Measurements from ENCODE around the gene COL23A1. TPM values are rescaled to one million over a fixed set of nuclear protein-coding genes. Genes with fewer than 3 reads are reported as not detected.

Gene COL23A1
- total RNA-seq, 1 experiment from 2014 or later: 15.0 TPM

DNA sequence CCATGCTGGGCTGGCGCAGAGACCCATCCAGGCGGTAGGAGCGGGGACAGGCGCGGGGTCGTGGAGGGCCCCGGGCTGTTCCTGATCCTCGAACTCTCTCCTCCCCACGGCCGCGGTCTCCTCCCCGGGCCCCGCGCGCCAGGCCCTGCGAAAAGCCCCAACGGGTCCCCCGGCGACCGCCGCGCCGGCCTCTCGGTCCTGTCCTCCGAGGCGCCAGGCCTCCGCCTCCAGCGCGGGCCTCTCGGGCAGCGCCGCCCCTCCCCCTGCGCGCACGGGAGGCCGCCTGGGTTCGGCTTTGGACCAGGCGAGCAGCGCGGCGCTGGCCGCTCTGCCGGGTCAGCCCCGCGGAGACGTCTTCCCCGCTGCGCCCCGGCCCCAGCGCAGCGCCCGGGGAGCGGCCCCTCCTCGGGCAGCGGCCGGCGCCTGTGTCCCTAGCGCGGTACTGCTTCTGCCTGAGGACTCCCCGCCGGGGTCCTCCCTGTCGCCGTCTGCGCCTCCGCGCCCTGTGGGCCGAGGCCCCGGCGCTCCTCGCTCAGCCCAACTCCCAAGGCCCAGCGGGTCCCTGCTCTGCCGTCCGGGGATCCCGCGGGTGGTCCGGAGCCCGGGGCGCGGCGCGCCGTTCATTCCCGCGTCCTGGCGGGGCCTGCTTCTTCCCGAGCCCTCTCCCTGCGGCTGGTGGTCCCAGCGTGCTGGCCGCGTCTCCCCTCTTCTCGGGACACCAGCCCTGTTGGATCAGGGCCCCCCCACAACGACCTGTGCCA, 13.4 kb downstream of the COL23A1 start:
- Mint-ChIP-seq H3K27ac (no peak overlapping the region), H3K4me3 (peak overlapping the region; percentile 87), H3K27me3 (ENCODE audit: low read depth) (peaks cover 21% of the 10 kb centered on the region), H3K4me1 (peaks cover 17% of the 10 kb centered on the region), H3K9me3 (peaks cover 14% of the 10 kb centered on the region), H3K36me3 (peaks cover 17% of the 10 kb centered on the region)
- TF ChIP-seq KAT7 (CRISPR knock-in tag; IDR thresholded peaks at IDR 0.05; ENCODE audit: borderline replicate concordance) (peak; percentile 74; the same call in 1 of the 2 replicates), TEAD4 (CRISPR knock-in tag; IDR thresholded peaks at IDR 0.05) (no peak), EMX1 (CRISPR knock-in tag; IDR thresholded peaks at IDR 0.05) (no peak), ZNF512 (CRISPR knock-in tag; IDR thresholded peaks at IDR 0.05; ENCODE audit: borderline replicate concordance) (no peak), CBFB (CRISPR knock-in tag; IDR thresholded peaks at IDR 0.05; ENCODE audit: low read depth) (0 out of 2 replicates have a peak, but pooled peaks have one; percentile 14), TEAD1 (CRISPR knock-in tag; IDR thresholded peaks at IDR 0.05) (0 out of 2 replicates have a peak, but pooled peaks have one; percentile 18), FOXP1 (CRISPR knock-in tag; IDR thresholded peaks at IDR 0.05; ENCODE audit: borderline replicate concordance) (no peak; the same call in 1 of the 2 replicates), HMGXB4 (CRISPR knock-in tag; IDR thresholded peaks at IDR 0.05) (peak; percentile 28; the same call in 1 of the 2 replicates), ARID4B (CRISPR knock-in tag; IDR thresholded peaks at IDR 0.05; ENCODE audit: borderline replicate concordance) (0 out of 2 replicates have a peak, but pooled peaks have one; percentile 40), ZNF423 (CRISPR knock-in tag; IDR thresholded peaks at IDR 0.05) (peak; percentile 90), NR2C2 (CRISPR knock-in tag; IDR thresholded peaks at IDR 0.05) (no peak), ZBTB43 (CRISPR knock-in tag; IDR thresholded peaks at IDR 0.05) (no peak), MYBL2 (CRISPR knock-in tag; IDR thresholded peaks at IDR 0.05) (0 out of 2 replicates have a peak, but pooled peaks have one; percentile 23), HMGA2 (CRISPR knock-in tag; IDR thresholded peaks at IDR 0.05) (no peak)
- TF ChIP-seq, protein P1, sequence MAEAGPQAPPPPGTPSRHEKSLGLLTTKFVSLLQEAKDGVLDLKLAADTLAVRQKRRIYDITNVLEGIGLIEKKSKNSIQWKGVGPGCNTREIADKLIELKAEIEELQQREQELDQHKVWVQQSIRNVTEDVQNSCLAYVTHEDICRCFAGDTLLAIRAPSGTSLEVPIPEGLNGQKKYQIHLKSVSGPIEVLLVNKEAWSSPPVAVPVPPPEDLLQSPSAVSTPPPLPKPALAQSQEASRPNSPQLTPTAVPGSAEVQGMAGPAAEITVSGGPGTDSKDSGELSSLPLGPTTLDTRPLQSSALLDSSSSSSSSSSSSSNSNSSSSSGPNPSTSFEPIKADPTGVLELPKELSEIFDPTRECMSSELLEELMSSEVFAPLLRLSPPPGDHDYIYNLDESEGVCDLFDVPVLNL (CRISPR knock-in tag; IDR thresholded peaks at IDR 0.05; ENCODE audit: borderline replicate concordance, low read depth): 0 out of 2 replicates have a peak, but pooled peaks have one; percentile 25
- TF ChIP-seq, protein P2, sequence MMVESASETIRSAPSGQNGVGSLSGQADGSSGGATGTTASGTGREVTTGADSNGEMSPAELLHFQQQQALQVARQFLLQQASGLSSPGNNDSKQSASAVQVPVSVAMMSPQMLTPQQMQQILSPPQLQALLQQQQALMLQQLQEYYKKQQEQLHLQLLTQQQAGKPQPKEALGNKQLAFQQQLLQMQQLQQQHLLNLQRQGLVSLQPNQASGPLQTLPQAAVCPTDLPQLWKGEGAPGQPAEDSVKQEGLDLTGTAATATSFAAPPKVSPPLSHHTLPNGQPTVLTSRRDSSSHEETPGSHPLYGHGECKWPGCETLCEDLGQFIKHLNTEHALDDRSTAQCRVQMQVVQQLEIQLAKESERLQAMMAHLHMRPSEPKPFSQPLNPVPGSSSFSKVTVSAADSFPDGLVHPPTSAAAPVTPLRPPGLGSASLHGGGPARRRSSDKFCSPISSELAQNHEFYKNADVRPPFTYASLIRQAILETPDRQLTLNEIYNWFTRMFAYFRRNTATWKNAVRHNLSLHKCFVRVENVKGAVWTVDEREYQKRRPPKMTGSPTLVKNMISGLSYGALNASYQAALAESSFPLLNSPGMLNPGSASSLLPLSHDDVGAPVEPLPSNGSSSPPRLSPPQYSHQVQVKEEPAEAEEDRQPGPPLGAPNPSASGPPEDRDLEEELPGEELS (CRISPR knock-in tag; IDR thresholded peaks at IDR 0.05): no peak
- ChIA-PET POLR2A (no interaction called here), CTCF (interaction anchor here (1.1 to 1.8 kb wide), 3 partner anchors 13 to 293 kb away, joined by 3 to 11 read pairs (median 8); partner anchors contain the start of gene COL23A1)
- peak; percentile 57 for DNase-seq (ENCODE audit: low spot score)
- ATAC-seq: peak; percentile 55
